Stimulated activated CD8-positive, alpha-beta memory T cell treated with anti-CD3 and anti-CD28 coated beads, Interleukin-4, amount 100 ng/mL, for 48 hours (primary cell): ENCODE results near the gene FAM89A.
"Not testable (repeated sequence)": the region's sequence is repeated elsewhere in the genome, so short reads cannot be mapped to it uniquely, and the experiment has no call there.

Experiments
- DNase-seq: peaks from one replicate; pipeline ENCODE4 v3.0.0-alpha.2; 2020

Gene FAM89A

GRCh38 chr1:230986976-230987375 is 53.1 kb downstream of the FAM89A start:
- DNase-seq = no peak

DNA sequence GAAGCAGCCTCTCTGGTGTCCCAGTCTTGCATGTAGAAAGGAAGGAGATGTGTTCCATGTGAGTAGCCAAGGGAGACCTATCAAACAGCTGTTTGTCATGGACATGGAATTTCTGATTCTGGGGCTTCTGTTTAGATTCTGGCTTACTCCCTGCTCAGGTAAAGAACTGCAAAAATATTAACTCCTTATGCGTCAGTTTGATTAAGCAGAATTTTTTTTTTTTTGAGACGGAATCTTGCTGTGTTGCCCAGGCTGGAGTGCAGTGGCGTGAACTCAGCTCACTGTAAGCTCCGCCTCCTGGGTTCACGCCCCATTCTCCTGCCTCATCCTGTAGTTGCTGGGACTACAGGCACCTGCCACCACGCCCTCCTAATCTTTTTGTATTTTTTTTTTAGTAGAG is 54.3 kb downstream of the FAM89A start:
- no peak for DNase-seq

DNA sequence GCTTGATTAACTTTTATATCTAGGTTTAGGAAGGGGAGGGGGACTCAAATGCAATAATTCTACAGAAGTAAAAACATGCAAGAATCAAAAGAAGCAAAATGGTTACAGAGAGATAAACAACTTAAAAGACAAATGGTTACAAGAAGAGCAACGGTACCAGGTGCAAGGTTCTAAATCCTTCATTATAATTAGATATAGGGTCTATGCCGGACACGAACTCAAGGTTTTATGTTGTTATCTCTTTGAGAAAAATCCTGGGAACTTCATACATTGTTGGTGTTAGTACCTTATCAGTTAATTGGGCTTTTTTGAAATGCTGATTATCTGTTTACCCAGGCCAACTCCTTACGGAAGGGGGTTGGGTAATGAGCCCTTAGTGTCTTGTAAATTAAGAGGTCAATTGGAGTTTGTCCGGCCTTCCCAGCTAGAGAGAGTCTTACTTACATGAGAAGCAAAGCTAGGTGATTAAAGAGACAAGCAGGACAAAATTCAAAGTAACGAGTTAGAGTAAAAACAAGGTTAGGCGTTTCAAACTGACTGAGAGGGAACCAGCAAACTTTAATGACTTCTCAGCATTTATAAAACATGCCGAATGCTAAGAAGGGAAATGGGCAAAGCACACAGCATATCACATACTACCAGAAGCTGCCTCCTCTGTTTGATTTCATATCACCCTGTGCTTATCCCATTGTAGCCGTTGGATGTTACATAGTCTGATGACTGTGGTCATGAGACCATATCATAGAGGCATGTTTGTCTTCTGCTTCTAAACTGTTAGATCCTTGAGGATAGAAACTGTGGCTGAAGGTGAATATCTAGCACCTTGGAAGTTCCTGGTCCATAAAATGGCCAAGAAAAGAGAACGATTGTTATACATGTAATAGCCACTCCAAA is 55.2 kb downstream of the FAM89A start:
- not testable (repeated sequence) for DNase-seq

DNA sequence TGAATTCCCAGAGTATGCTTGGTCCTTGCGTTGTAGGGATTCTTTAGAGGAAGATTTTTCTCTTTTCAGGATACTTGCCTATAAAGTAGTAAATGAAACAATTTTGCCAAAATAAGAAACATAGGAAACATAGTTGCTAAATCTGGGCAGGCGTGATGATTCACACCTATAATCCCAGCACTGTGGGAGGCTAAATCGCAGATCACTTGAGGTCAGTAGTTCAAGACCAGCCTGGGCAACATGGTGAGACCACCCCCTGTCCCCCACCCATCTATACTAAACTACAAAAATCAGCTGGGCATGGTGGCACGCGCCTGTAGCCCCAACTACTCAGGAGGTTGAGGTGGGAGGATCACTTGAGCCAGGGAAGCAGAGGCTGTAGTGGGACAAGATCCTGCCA is 56.2 kb downstream of the FAM89A start:
- DNase-seq = no peak

DNA sequence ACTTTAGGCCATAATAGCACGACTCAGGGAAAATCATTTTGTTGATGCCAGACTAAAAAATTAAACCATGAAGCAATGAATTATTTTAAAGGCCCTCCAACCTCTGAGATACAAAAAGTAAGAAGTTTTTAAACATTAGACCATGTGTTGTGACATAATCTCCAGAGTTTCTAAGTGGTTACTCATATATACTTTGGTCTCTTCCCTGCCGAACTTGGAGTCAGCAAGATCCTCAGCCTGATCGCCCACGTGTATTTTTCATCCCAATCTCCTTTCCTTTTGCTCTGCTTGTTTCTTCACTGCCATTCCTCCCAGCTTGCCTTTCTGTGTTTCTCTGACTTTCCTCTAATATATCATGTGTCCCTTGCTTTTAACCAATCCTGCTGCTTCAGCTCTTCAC is 57.4 kb downstream of the FAM89A start:
- DNase-seq = no peak

DNA sequence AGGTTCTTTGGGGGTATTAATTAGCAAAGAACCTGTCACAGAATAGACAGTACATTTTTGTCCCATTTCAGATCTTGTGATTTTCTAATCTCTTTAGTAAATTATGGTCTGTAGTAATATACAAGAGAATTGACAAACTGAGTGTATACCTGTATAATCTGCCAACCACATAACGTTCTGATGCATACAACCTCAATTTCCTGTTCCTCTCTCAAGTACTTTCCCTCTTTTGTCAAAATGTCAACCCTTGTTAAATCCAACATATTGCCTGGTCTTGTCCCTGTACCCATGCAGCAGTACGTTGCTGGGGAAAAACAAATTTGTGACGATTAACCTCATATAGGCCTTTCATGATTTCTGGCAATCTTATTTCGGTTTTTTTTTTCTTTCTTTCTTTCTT is 60.1 kb downstream of the FAM89A start:
- no peak for DNase-seq

- DNase-seq = no peak
Observed at GRCh38 chr1:230979389-230979716, 60.7 kb downstream of the FAM89A start.

DNA sequence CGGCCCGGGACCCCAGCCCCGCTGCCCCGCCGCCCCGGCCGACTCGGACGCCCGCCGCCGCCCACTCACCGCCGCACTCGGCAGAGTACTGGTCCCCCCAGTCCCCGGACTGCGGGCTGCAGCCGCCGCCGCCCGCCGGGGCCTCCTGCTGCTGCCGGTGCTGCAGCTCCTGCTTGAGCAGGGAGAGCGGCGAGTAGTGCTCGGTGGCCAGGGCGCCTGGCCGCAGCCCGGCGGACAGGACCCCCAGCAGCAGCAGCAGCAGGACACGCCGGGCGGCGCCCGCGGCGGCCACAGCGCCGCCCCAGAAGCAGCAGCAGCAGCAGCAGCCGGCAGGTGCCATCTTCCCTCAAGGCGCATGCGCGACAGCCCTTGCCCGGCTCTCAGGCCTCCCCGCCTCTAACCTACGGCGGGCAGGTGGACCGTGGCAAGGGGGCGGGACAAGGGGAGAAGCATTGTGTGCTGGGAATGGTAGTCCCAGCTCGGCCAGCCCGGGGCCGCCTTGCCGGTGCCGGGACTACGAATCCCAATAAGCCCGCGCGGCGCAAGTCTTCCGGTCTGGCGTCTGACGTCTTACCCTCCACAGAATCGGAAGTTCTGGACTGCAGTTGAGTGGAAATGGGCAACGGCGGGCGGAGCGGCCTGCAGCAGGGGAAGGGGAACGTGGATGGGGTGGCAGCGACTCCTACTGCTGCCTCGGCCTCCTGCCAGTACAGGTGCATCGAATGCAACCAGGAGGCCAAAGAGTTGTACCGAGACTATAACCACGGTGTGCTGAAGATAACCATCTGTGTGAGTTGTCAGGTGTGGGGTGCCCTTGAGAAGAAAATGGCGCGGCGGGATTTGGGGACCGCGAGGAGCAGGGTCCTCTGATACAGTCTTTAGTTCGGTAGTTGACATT is 61.3 kb downstream of the FAM89A start, which contains the start of the genes ARV1 and TTC13:
Gene ARV1, plus strand, starts transcription at position 604 of the 898 bp plus-strand sequence. Its CDS starts 12 bp downstream, at position 616.
Gene TTC13, minus strand, starts transcription at position 371 of the 898 bp plus-strand sequence. Its CDS starts 31 bp downstream, at position 340.
- DNase-seq = peak; percentile 97

- peak; percentile 54 for DNase-seq
Observed at GRCh38 chr1:230977761-230978490, 62.1 kb downstream of the FAM89A start.

GRCh38 chr1:230976825-230977747 is 63.0 kb downstream of the FAM89A start:
- DNase-seq = no peak

GRCh38 chr1:230976360-230976759 is 63.7 kb downstream of the FAM89A start:
- no peak for DNase-seq

DNA sequence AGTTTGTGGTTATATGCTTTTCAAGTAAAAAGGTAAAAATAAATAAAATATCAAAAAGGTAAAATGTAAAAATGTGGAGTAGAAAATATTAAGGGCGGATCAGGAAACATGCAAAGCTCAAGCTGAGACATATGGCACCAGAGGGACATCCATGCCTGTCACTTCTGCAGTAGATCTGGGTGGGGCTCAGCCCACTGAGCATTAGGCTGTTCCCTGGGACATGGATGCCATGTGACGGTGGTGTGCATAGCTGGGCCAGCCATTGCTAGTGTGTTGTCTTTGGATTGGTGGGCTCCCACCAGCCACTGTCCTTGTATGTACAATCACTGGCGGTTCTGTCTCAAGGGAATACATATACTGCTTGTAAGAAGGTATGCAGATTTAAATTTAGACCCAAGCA is 64.4 kb downstream of the FAM89A start:
- no peak for DNase-seq

DNA sequence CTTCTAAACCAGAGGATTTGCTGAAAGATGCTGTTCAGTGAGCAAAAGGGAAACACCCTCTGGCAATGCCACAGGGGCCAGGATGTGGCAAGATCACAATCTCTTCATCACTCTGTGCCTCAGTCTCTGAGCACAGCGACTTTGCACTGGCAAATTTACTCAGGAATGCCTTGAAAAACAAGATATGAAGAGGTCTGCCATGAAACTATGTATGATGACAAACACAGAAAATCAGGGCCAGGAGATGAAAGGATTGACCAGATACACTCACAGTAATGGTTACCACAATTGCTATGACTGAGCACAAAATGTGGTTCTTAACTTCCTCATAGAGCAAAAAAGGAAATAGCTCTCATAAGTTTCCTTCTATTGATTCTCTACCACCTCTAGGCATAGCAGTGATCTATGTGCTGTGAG is 67.2 kb downstream of the FAM89A start:
- DNase-seq = peak; percentile 68

DNA sequence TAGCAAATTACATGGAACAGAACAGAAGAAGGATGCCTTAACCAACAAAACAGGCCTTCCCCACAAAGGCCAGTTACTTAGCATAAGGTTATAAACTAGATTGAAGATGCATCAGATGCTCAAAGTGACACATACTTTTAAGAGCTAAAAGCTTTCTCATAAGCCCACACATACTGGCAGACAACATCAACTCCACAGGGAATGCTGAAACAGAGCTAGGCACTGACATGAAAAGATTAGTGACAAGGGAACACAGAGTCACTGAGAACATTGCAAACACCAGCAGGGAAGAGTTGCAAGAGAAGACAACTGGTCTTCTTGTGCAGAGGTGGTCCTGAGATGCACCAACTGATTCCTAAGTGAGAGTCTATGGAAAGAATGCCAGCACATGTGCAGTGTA is 68.3 kb downstream of the FAM89A start:
- DNase-seq = no peak

DNA sequence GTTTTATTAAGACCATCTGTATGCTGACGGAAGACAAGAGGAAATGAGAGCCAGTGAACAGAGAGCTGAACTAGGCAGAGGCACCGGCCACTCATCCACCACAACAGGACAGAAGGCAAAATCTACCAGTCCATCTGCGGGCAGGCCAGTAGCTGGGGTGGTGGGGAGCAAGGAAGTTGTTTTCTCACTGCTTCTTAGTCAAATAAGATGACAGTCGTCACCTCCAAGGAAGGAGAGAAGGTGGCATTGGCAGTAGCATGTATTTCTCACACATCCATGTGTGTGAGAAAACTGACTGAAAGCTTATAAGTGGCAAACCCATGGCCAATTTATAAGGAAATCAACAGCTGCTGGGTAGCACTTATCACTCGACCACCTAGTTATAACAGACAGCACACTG is 69.6 kb downstream of the FAM89A start:
- DNase-seq = no peak
